IMR-90 (cell line): ENCODE measurements around the gene SMARCAD1. TPM values are rescaled to one million over a fixed set of nuclear protein-coding genes. Genes with fewer than 3 reads are reported as not detected.

Source experiments
- ATAC-seq: fragments of 200-7000 bp; cut with Tn5 transposase; 2 replicates; pipeline ENCODE4 v1.9.1; 2020; ENCODE audit warnings: low read depth, mild to moderate bottlenecking, moderate library complexity
- BruUV-seq: library from RNA; stranded (reverse); fragments of 400-500 nt; replicated peaks from 2 replicates; lab custom pipeline; 2021; lab: Mats Ljungman, UMichigan
- CTCF ChIA-PET: fragments of 300-600 bp; formaldehyde crosslinking; extraction: SDS; loops from one replicate; lab custom pipeline; 2021; ENCODE audit warnings: antibody characterized with exemption; lab: Yijun Ruan, JAX
- POLR2A ChIA-PET: fragments of 300-600 bp; sonication (Branson Sonifier 250); formaldehyde crosslinking; loops from one replicate; lab custom pipeline; 2022; ENCODE audit warnings: antibody characterized with exemption; ENCODE audit not compliant: unreplicated experiment; lab: Charles Lee
- DNase-seq: peaks from one replicate; pipeline ENCODE4 v3.0.0; 2013
- H2AFZ ChIP-seq: replicated peaks from 2 replicates; pipeline ENCODE3; 2013; ENCODE audit warnings: low read length, mild to moderate bottlenecking; ENCODE audit not compliant: poor library complexity
- H2AK5ac ChIP-seq: 2 replicates; pipeline ENCODE4 v1.6.1; 2013; ENCODE audit warnings: low read depth, low read length, inconsistent platforms
- H2AK9ac ChIP-seq: replicated peaks from 2 replicates; pipeline ENCODE3; 2013; ENCODE audit warnings: mild to moderate bottlenecking, low read depth, low read length, moderate library complexity; ENCODE audit not compliant: poor library complexity
- H2BK120ac ChIP-seq: 2 replicates; pipeline ENCODE4 v1.6.1; 2013; ENCODE audit warnings: low read depth, low read length, inconsistent platforms
- H2BK15ac ChIP-seq: 3 replicates; pipeline ENCODE4 v1.6.1; 2013; ENCODE audit warnings: low read depth, low read length, inconsistent platforms
- H2BK20ac ChIP-seq: 2 replicates; pipeline ENCODE4 v1.6.1; 2013; ENCODE audit warnings: low read depth, mild to moderate bottlenecking, inconsistent platforms, low read length, moderate library complexity
- H2BK5ac ChIP-seq: 2 replicates; pipeline ENCODE4 v1.6.1; 2013; ENCODE audit warnings: mild to moderate bottlenecking, low read depth, low read length, inconsistent platforms; ENCODE audit not compliant: poor library complexity, severe bottlenecking
- H3K14ac ChIP-seq: replicated peaks from 2 replicates; pipeline ENCODE4 v1.6.1; 2013; ENCODE audit warnings: low read depth, low read length, inconsistent platforms
- H3K18ac ChIP-seq: 2 replicates; pipeline ENCODE4 v1.6.1; 2013; ENCODE audit warnings: low read depth, low read length, control low read depth
- H3K23ac ChIP-seq: 2 replicates; pipeline ENCODE4 v1.6.1; 2013; ENCODE audit warnings: low read depth, low read length, inconsistent platforms
- H3K27ac ChIP-seq: 2 replicates; pipeline ENCODE4 v1.5.1; 2013; ENCODE audit warnings: mild to moderate bottlenecking, control low read depth, low read length; ENCODE audit not compliant: insufficient read depth
- H3K27me3 ChIP-seq: 2 replicates; pipeline ENCODE4 v1.6.1; 2013; ENCODE audit warnings: low read length; ENCODE audit not compliant: control insufficient read depth, insufficient read depth
- H3K36me3 ChIP-seq: 2 replicates; pipeline ENCODE4 v1.6.1; 2013; ENCODE audit warnings: low read length, mixed read lengths; ENCODE audit not compliant: control insufficient read depth, insufficient read depth
- H3K4ac ChIP-seq: 2 replicates; pipeline ENCODE4 v1.6.1; 2013; ENCODE audit warnings: low read depth, low read length, inconsistent platforms
- H3K4me1 ChIP-seq: 2 replicates; pipeline ENCODE4 v1.6.1; 2013; ENCODE audit warnings: low read length, mixed read lengths; ENCODE audit not compliant: control insufficient read depth, insufficient read depth
- H3K4me2 ChIP-seq: 2 replicates; pipeline ENCODE4 v1.6.1; 2013; ENCODE audit warnings: low read depth, mild to moderate bottlenecking, control low read depth, low read length, moderate library complexity
- H3K4me3 ChIP-seq: 2 replicates; pipeline ENCODE4 v1.5.1; 2013; ENCODE audit warnings: low read depth, mild to moderate bottlenecking, control low read depth, low read length, moderate library complexity; ENCODE audit not compliant: insufficient read depth
- H3K56ac ChIP-seq: 2 replicates; pipeline ENCODE4 v1.6.1; 2013; ENCODE audit warnings: low read length, inconsistent platforms; ENCODE audit not compliant: insufficient read depth; ENCODE audit errors: extremely low read depth
- H3K79me1 ChIP-seq, 2 experiments: 2 replicates each; pipeline ENCODE4 v1.6.1; 2013; ENCODE audit warnings: low read length in 2 of 2, inconsistent platforms in 1 of 2, low read depth in 1 of 2
- H3K9ac ChIP-seq: 2 replicates; pipeline ENCODE4 v1.6.1; 2013; ENCODE audit warnings: low read depth, low read length, control low read depth
- H3K9me1 ChIP-seq: 2 replicates; pipeline ENCODE4 v1.6.1; 2013; ENCODE audit warnings: low read length, inconsistent platforms; ENCODE audit not compliant: insufficient read depth
- H3K9me3 ChIP-seq: 2 replicates; pipeline ENCODE4 v1.6.1; 2013; ENCODE audit warnings: low read length; ENCODE audit not compliant: control insufficient read depth, insufficient read depth
- H4K20me1 ChIP-seq: 2 replicates; pipeline ENCODE4 v1.6.1; 2013; ENCODE audit warnings: low read length, inconsistent platforms; ENCODE audit not compliant: insufficient read depth
- H4K5ac ChIP-seq: 2 replicates; pipeline ENCODE4 v1.6.1; 2013; ENCODE audit warnings: mild to moderate bottlenecking, low read depth, low read length, control low read depth
- H4K8ac ChIP-seq, 2 experiments: 2 replicates each; pipeline ENCODE4 v1.6.1; 2013; ENCODE audit warnings: low read depth in 2 of 2, low read length in 2 of 2, control low read depth in 1 of 2, inconsistent platforms in 1 of 2
- H4K91ac ChIP-seq: 2 replicates; pipeline ENCODE4 v1.6.1; 2013; ENCODE audit warnings: low read depth, low read length, inconsistent platforms; ENCODE audit not compliant: insufficient read depth
- BHLHE40 ChIP-seq: fragments of 150-350 bp; IDR thresholded peaks from 2 replicates; pipeline ENCODE4 v1.6.1; 2016; ENCODE audit warnings: mild to moderate bottlenecking, low read depth, low read length
- CHD1 ChIP-seq: IDR thresholded peaks from 2 replicates; pipeline ENCODE4 v1.6.1; 2012; ENCODE audit warnings: low read depth, low read length, improper control_type of control experiment
- CTCF ChIP-seq: conservative IDR thresholded peaks from 2 replicates; pipeline ENCODE4 v1.5.1; 2012; ENCODE audit warnings: mild to moderate bottlenecking, low read depth, low read length, improper control_type of control experiment
- MAFK ChIP-seq: IDR thresholded peaks from 2 replicates; pipeline ENCODE4 v1.6.1; 2012; ENCODE audit warnings: low read depth, low read length, improper control_type of control experiment
- MXI1 ChIP-seq: IDR thresholded peaks from 2 replicates; pipeline ENCODE4 v1.6.1; 2012; ENCODE audit warnings: low read depth, mild to moderate bottlenecking, low read length, moderate library complexity, borderline replicate concordance
- NFE2L2 ChIP-seq: fragments of 150-350 bp; IDR thresholded peaks from 2 replicates; pipeline ENCODE4 v1.6.1; 2016; ENCODE audit warnings: low read depth, mild to moderate bottlenecking, low read length
- POLR2A ChIP-seq: IDR thresholded peaks from 2 replicates; pipeline ENCODE4 v1.6.1; 2012; ENCODE audit warnings: mild to moderate bottlenecking, low read depth, low read length
- RAD21 ChIP-seq: IDR thresholded peaks from 2 replicates; pipeline ENCODE4 v1.6.1; 2012; ENCODE audit warnings: low read length, improper control_type of control experiment
- SMC3 ChIP-seq: fragments of 150-350 bp; IDR thresholded peaks from 2 replicates; pipeline ENCODE4 v1.6.1; 2016; ENCODE audit warnings: low read depth, mild to moderate bottlenecking, antibody characterized with exemption, low read length, moderate library complexity
- WGBS, 2 experiments: methylation state at CpG; one replicate each; pipeline versions ENCODE4 v1.1.5 to v1.1.7; 2013; ENCODE audit warnings: missing lambda C conversion rate in 2 of 2; ENCODE audit not compliant: insufficient read length in 1 of 2; ENCODE audit errors: extremely low coverage in 2 of 2; 5-methylcytosine and 5-hydroxymethylcytosine counted together
- dilution Hi-C: fragments of 300-500 bp; cut with HindIII; formaldehyde crosslinking; loops from one replicate; pipeline ENCODE4 v1.14.3; 2018; ENCODE audit warnings: low sequenced_read_pairs; ENCODE audit not compliant: unreplicated experiment
- in situ Hi-C: fragments of 300-500 bp; cut with MboI; formaldehyde crosslinking; loops from 3 replicates; pipeline ENCODE4 v1.14.3; 2019; ENCODE audit warnings: low sequenced_read_pairs, inconsistent platforms, mixed read lengths
- intact Hi-C: fragments of 100-400 bp; cut with micrococcal nuclease; formaldehyde crosslinking; loops from 2 replicates; pipeline ENCODE4 v1.10.0; 2022
- polyA plus RNA-seq, 3 experiments: library from polyadenylated mRNA; depleted of rRNA; stranded (reverse); fragments of >200 nt; gene quantifications; 2 replicates each; pipeline ENCODE4 v1.2.3, GENCODE V29; 2012; ENCODE audit warnings: low replicate concordance in 1 of 3
- total RNA-seq: library from RNA; depleted of rRNA; stranded (reverse); fragments of >200 nt; gene quantifications from 2 replicates; pipeline ENCODE4 v1.2.3, GENCODE V29; 2012

The SMARCAD1 gene
- total and polyA plus RNA-seq, 2 of the 4 experiments (the other 2 are of a cell fraction), result 12.3 to 35.3 TPM

- Histone ChIP-seq H2BK15ac (no peak overlapping the region), H4K91ac (no peak overlapping the region), H2AFZ (no peak overlapping the region), H3K4me2 (no peak overlapping the region), H2AK5ac (no peak overlapping the region), H4K20me1 (no peaks in the 10 kb centered on the region), H3K56ac (no peak overlapping the region), H3K4me1 (no peaks in the 10 kb centered on the region), H3K4me3 (no peak overlapping the region), H2AK9ac (no peak overlapping the region), H3K4ac (no peak overlapping the region), H3K18ac (no peak overlapping the region), H3K27ac (no peak overlapping the region), H3K27me3 (no peaks in the 10 kb centered on the region; the same call in 1 of the 2 replicates), H4K5ac (no peak overlapping the region), H4K8ac (no peak overlapping the region), H2BK20ac (no peak overlapping the region), H3K14ac (no peak overlapping the region), H2BK5ac (no peak overlapping the region), H3K9me3 (no peaks in the 10 kb centered on the region), H2BK120ac (no peak overlapping the region), H3K9me1 (no peaks in the 10 kb centered on the region), H3K79me1 (no peaks in the 10 kb centered on the region), H3K36me3 (no peaks in the 10 kb centered on the region), H3K9ac (no peak overlapping the region), H3K23ac (no peak overlapping the region)
- in situ Hi-C loops (loop anchor here (5.0 to 10.0 kb wide), 2 partner anchors 88 to 290 kb away; no protein-coding TSS in a partner anchor), dilution Hi-C loops (no loop called here), intact Hi-C loops (loop anchor here (1.0 to 10.0 kb wide), 3 partner anchors 88 to 790 kb away; no protein-coding TSS in a partner anchor)
- no peak for TF ChIP-seq MAFK
- TF ChIP-seq POLR2A, result no peak
- TF ChIP-seq MXI1, result no peak
- peak; percentile 65 for TF ChIP-seq CTCF
- no peak for TF ChIP-seq NFE2L2
- TF ChIP-seq CHD1, result no peak
- TF ChIP-seq SMC3, result peak; percentile 52
- TF ChIP-seq RAD21, result peak; percentile 69
- TF ChIP-seq BHLHE40, result no peak
- ATAC-seq (peak; percentile 63), DNase-seq (peak; percentile 42)
- POLR2A ChIA-PET, result no interaction called here
- CTCF ChIA-PET, result interaction anchor here (1.2 to 1.3 kb wide), 2 partner anchors 13 to 45 kb away, joined by 4 read pairs; no protein-coding TSS in a partner anchor
- BruUV-seq, result no TSS peak
- WGBS, 2 experiments, result no CpG with 5 or more reads among the region's 2 CpGs
These were observed 96.8 kb downstream of the SMARCAD1 start for GRCh38 chr4:94304365-94304971.
